Pancreas (tissue), 10 donors: ENCODE data around the gene AOAH. TPM values are rescaled to one million over a fixed set of nuclear protein-coding genes. Genes with fewer than 3 reads are reported as not detected.

Source experiments
- ATAC-seq, 4 donors: fragments of 200-7000 bp; cut with Tn5 transposase; one replicate each; pipeline versions ENCODE4 v1.8.0 to v1.9.1; 2020; ENCODE audit warnings: mild to moderate bottlenecking in 4 of 4, moderate library complexity in 4 of 4
- DNase-seq, 6 donors: peaks; one replicate each; pipeline ENCODE4 v3.0.0-alpha.2; 2020
- FAIRE-seq: peaks from 2 replicates; lab custom pipeline; 2012; peaks lifted over from hg19 to GRCh38; lab: Jason Lieb, UNC
- H3K27ac ChIP-seq, 4 donors: fragments of 200-600 bp; sonication (generic); 1 replicate in 3 of 4; 2 replicates in 1 of 4; pipeline versions ENCODE4 v1.5.0 to v1.8.0; 2020
- H3K27me3 ChIP-seq, 4 donors: fragments of 200-600 bp; one replicate each; pipeline ENCODE4 v1.8.0; 2021
- H3K36me3 ChIP-seq, 3 donors: fragments of 200-600 bp; sonication (generic) in 1 of 3; one replicate each; pipeline versions ENCODE4 v1.5.0 to v1.8.0; 2020 to 2021
- H3K4me1 ChIP-seq, 3 donors: fragments of 200-600 bp; one replicate each; pipeline ENCODE4 v1.8.0; 2021
- H3K4me3 ChIP-seq, 4 donors: fragments of 200-600 bp; sonication (generic) in 2 of 4; one replicate each; pipeline versions ENCODE4 v1.5.0 to v1.8.0; 2020 to 2021
- H3K9me3 ChIP-seq, 4 donors: fragments of 200-600 bp; one replicate each; pipeline ENCODE4 v1.8.0; 2021
- WGBS, 2 donors: extraction: QIAGEN DNeasy Blood & Tissue Kit; methylation state at CpG; one replicate each; pipeline ENCODE4 v1.1.7; 2013; 5-methylcytosine and 5-hydroxymethylcytosine counted together
- intact Hi-C, 3 donors: fragments of 100-400 bp; cut with DNase I; formaldehyde crosslinking; loops; one replicate each; pipeline versions ENCODE4 v1.11.1 to v1.14.2; 2022
- polyA plus RNA-seq, 2 donors: library from polyadenylated mRNA; stranded (reverse); fragments of 200-250 nt; gene quantifications; one replicate each; pipeline ENCODE4 v1.2.3, GENCODE V29; 2013
- total RNA-seq, 6 donors: library from RNA; stranded (reverse); fragmentation: NEBNext Ultra II Directional in 4 of 6; extraction: Animal tissue kit (Norgen Biotek cat#: 25700) in 4 of 6; gene quantifications; one replicate each; pipeline versions ENCODE4 v1.2.1 to v1.2.4, GENCODE V29; 2021 to 2023
- TF ChIP-seq, protein P1 (sequence below), 4 donors: fragments of 200-600 bp; sonication (generic) in 3 of 4; IDR thresholded peaks; one replicate each; pipeline versions ENCODE4 v1.5.0 to v1.8.0; 2021; ENCODE audit warnings: antibody characterized with exemption in 4 of 4
- donor health status: healthy with polysubstance abuse.
- donor health status: DM: no; HTN: no; CAD: no; lungs with moderate emphysema.
- donor health status: DM: no; HTN: no; CAD: no.
- donor health status: control.
- donor health status: control.
- donor health status: Bipolar disorder and iron deficiency.
- donor health status: DM: yes; HTN: yes; CAD: no.
- donor health status: DM: no; HTN: no; CAD: no.
- donor health status: DM: no; HTN: no; CAD: no.
- donor health status: DM: yes; HTN: yes; CAD: no.

Gene AOAH
- total and polyA plus RNA-seq, 8 donors, result 0.79 to 9.0 (median 2.1) TPM

DNA sequence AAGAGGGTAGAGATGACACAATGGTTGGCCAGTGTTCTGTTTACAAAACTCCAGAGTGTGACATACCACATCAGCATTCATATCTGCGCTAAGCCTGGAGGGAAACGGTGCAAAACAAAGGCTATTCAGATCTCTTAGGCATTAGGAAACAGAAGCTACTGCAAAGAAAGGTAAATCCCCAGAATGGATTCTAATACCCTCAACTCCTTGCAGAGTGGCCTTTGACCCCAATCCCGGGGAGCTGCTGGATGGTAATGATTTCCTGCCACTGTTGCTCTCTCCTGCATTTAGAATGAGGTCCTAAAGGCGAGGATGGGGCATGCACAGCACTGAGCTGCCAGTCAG is 65.2 kb downstream of the AOAH start:
- no peak for FAIRE-seq
- Histone ChIP-seq H3K4me1 (no peaks in the 10 kb centered on the region), H3K36me3 (no peaks in the 10 kb centered on the region), H3K27me3 (no peaks in the 10 kb centered on the region), H3K4me3 (no peak overlapping the region), H3K9me3 (no peaks in the 10 kb centered on the region), H3K27ac (peak overlapping the region; percentile 32 to 73 (median 56))
- WGBS, 2 donors, result 39 to 42% methylated on average over 4 of the region's 4 CpGs
- no peak for DNase-seq
- intact Hi-C loops, result no loop called here
- peak; percentile 35 to 88 (median 78) for ATAC-seq
- TF ChIP-seq, protein P1, sequence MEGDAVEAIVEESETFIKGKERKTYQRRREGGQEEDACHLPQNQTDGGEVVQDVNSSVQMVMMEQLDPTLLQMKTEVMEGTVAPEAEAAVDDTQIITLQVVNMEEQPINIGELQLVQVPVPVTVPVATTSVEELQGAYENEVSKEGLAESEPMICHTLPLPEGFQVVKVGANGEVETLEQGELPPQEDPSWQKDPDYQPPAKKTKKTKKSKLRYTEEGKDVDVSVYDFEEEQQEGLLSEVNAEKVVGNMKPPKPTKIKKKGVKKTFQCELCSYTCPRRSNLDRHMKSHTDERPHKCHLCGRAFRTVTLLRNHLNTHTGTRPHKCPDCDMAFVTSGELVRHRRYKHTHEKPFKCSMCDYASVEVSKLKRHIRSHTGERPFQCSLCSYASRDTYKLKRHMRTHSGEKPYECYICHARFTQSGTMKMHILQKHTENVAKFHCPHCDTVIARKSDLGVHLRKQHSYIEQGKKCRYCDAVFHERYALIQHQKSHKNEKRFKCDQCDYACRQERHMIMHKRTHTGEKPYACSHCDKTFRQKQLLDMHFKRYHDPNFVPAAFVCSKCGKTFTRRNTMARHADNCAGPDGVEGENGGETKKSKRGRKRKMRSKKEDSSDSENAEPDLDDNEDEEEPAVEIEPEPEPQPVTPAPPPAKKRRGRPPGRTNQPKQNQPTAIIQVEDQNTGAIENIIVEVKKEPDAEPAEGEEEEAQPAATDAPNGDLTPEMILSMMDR (IDR thresholded peaks at IDR 0.05), result no peak

DNA sequence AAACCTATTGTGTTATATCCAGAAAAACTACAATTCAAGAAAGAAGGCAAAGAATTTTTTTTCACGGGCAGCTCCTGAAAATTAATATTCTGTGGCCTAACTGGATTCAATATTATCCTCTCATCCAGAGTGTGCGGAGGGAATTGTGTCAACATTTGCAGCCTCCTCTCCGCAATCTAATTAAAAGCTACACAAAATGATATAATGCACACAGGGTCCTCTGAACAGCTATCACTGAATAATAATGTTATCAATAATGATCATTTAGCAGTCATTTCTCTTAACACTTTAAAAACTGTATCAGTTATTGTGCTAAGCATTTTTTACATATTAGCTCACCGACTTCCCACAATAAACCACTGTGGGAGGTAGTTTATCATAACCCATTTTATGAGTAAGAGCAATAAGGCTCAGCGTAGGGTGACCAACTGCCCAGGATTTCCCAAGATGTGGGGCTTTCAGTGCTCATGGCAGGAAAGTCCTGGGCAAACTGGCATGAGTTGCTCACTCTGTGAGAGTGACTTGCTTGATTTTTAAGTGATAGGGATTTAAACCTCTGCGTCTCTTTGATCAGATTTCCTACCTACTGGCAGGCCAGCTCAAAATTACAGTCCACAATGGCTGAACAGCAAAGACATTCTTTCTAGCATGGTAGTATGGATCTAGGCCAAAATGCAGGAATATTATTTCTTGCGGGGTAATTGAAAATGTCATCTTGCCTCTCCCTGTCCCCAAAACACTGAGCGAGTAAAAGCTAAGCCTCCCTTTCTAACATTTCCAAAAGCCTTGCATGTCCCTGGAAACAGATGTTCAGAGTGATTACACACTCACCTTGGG is 65.7 kb downstream of the AOAH start:
- Histone ChIP-seq H3K4me3 (no peak overlapping the region), H3K27me3 (no peaks in the 10 kb centered on the region), H3K36me3 (no peaks in the 10 kb centered on the region), H3K9me3 (no peaks in the 10 kb centered on the region), H3K27ac (peak overlapping the region; percentile 32 to 73 (median 56)), H3K4me1 (no peaks in the 10 kb centered on the region)
- intact Hi-C loops, result no loop called here
- peak; percentile 53 to 84 (median 84) for ATAC-seq
- WGBS, 2 donors, result 66 to 71% methylated on average over 8 of the region's 8 CpGs
- peak in 2 of 6 donors; percentile 16 to 23 for DNase-seq
- TF ChIP-seq, protein P1 (IDR thresholded peaks at IDR 0.05), result no peak
- no peak for FAIRE-seq

DNA sequence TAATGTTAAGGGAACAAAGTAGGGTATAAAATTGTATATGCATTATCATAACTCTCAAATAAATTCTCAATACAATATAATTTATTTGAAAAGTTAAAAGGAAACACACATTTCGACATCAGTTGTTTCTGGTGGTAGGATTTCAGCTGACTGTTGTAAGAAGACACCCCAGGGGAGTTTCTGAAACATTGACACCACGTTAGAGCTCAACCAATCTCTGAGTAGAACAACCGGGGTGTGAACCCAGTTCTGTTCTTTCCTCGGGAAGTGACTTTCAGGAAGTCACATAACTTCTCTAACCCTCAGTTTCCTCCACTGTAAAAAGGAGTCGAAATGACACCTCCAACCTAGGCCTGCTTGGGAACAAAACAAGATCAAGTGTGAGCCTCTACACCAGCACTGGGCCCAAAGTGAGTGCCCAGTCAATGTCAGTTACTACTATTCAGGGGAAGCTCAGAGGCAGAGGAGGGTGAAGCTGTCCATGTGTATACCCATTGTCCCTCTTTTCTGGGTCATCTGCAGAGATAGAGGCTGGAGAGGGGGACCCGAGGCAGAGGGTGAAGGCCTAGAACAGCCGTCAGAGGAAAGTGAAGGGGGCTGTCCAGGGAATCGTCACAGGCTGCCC is 67.1 kb downstream of the AOAH start:
- peak overlapping the region in 2 of 4 donors; percentile 68 to 73 for H3K27ac ChIP-seq
- H3K4me3 ChIP-seq, result no peak overlapping the region
- TF ChIP-seq, protein P1 (IDR thresholded peaks at IDR 0.05), result no peak
- DNase-seq (no peak), FAIRE-seq (no peak), ATAC-seq (no peak)
- no peaks in the 10 kb centered on the region for H3K9me3 ChIP-seq
- WGBS, 2 donors, result 86 to 87% methylated on average over 8 of the region's 8 CpGs
- intact Hi-C loops, result no loop called here
- no peaks in the 10 kb centered on the region for H3K4me1 ChIP-seq
- H3K27me3 ChIP-seq, result no peaks in the 10 kb centered on the region
- H3K36me3 ChIP-seq, result no peaks in the 10 kb centered on the region

DNA sequence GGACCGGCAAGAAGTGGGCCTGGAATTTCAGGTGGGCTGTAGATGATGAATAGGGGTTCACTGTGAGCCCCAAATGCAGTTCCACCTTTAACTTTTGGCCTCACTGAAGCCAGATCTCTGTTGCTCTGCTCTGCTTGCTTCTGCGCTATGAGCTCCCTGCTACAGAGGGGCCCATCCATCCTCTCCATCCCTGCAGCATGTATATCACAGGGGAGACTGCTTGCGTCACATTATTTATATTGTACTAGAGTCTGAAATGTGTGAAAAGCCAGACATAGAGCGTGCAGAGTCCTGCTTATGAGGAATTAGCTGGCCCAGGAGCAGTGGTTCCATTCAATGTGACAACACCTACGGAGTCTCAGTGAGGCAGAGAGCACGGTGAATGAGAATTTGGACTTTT is 69.9 kb downstream of the AOAH start:
- FAIRE-seq (no peak), DNase-seq (no peak)

More for the DNA sequence above, 69.9 kb downstream of the AOAH start:
- H3K9me3 ChIP-seq, result no peaks in the 10 kb centered on the region
- no peaks in the 10 kb centered on the region for H3K27me3 ChIP-seq
- no peak overlapping the region for H3K4me3 ChIP-seq
- peak overlapping the region in 1 of 4 donors; percentile 50 for H3K27ac ChIP-seq
- TF ChIP-seq, protein P1 (IDR thresholded peaks at IDR 0.05), result no peak
- ATAC-seq, result no peak
- WGBS, 2 donors, result 79 to 97% methylated on average over 6 of the region's 6 CpGs
- no peaks in the 10 kb centered on the region for H3K4me1 ChIP-seq
- intact Hi-C loops, result no loop called here
- H3K36me3 ChIP-seq, result no peaks in the 10 kb centered on the region
